ENCODE results near the gene NEDD9.
A peak's percentile ranks its signal among the peaks of the same experiment; 100 is the strongest.

NEDD9 gene

GRCh38 chr6:11270030-11271027, 37.9 kb upstream of the NEDD9 start (continued):
- TF ChIP-seq SP7 (tag by site-specific recombination; IDR thresholded peaks at IDR 0.05) (peak; percentile 100), ZFP37 (tag by site-specific recombination; IDR thresholded peaks at IDR 0.05) (peak; percentile 65; the same call in 1 of the 2 replicates), ZNF510 (tag by site-specific recombination; IDR thresholded peaks at IDR 0.05; ENCODE audit: insufficient replicate concordance) (peak; percentile 3), TCF7L2 (IDR thresholded peaks at IDR 0.05; ENCODE audit: borderline replicate concordance, low read depth, low read length) (peak; percentile 97), PBX3 (CRISPR knock-in tag; IDR thresholded peaks at IDR 0.05) (no peak), ZNF175 (tag by site-specific recombination; IDR thresholded peaks at IDR 0.05) (no peak), ZFP3 (tag by site-specific recombination; IDR thresholded peaks at IDR 0.05; ENCODE audit: low read depth) (no peak), ZNF398 (tag by site-specific recombination; IDR thresholded peaks at IDR 0.05) (peak; percentile 82), ZNF223 (tag by site-specific recombination; IDR thresholded peaks at IDR 0.05) (no peak), ZNF624 (tag by site-specific recombination; IDR thresholded peaks at IDR 0.05) (no peak), ZNF449 (tag by site-specific recombination; IDR thresholded peaks at IDR 0.05) (no peak; the same call in 1 of the 2 replicates), ZFP41 (tag by site-specific recombination; IDR thresholded peaks at IDR 0.05; ENCODE audit: borderline replicate concordance) (no peak), PRDM10 (tag by site-specific recombination; IDR thresholded peaks at IDR 0.05) (peak; percentile 68), ZNF157 (tag by site-specific recombination; IDR thresholded peaks at IDR 0.05) (no peak), ZNF792 (tag by site-specific recombination; IDR thresholded peaks at IDR 0.05) (no peak), PRDM6 (tag by site-specific recombination; IDR thresholded peaks at IDR 0.05) (peak; percentile 96), ZNF362 (tag by site-specific recombination; IDR thresholded peaks at IDR 0.05) (peak; percentile 99), ZNF692 (tag by site-specific recombination; IDR thresholded peaks at IDR 0.05) (peak; percentile 87; the same call in 1 of the 2 replicates), ZNF623 (tag by site-specific recombination; IDR thresholded peaks at IDR 0.05) (0 out of 2 replicates have a peak, but pooled peaks have one; percentile 10), ZNF513 (tag by site-specific recombination; IDR thresholded peaks at IDR 0.05) (0 out of 2 replicates have a peak, but pooled peaks have one; percentile 34), ZNF274 (IDR thresholded peaks at IDR 0.05; ENCODE audit: low read length) (no peak), ZNF274 (tag by site-specific recombination; IDR thresholded peaks at IDR 0.05; ENCODE audit: borderline replicate concordance) (no peak), KLF16 (tag by site-specific recombination; IDR thresholded peaks at IDR 0.05) (no peak; the same call in 1 of the 2 replicates)
